ENCODE results near the gene HOXA11.

The HOXA11 gene

DNA sequence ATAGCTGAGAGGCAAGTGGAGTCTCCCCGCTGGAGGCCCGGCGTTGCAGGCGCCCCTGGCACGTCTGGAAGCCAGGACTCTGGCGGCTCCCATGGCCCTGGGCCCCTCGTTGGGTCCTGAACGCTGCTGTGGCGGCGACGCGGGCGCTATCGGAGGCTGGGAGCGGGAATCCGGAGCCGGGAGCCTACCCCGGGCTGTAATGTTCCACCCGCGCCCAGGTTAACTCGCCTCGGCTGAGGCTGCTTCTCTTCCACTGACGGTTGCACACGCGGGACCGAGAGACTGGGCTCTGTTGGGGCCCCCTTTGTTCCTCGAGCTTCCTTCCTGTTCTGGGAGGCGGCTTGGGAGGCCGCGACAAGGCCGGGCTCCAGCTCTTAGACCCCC lies 40.3 kb downstream of the HOXA11 start:
- DNase-seq: no peak

DNA sequence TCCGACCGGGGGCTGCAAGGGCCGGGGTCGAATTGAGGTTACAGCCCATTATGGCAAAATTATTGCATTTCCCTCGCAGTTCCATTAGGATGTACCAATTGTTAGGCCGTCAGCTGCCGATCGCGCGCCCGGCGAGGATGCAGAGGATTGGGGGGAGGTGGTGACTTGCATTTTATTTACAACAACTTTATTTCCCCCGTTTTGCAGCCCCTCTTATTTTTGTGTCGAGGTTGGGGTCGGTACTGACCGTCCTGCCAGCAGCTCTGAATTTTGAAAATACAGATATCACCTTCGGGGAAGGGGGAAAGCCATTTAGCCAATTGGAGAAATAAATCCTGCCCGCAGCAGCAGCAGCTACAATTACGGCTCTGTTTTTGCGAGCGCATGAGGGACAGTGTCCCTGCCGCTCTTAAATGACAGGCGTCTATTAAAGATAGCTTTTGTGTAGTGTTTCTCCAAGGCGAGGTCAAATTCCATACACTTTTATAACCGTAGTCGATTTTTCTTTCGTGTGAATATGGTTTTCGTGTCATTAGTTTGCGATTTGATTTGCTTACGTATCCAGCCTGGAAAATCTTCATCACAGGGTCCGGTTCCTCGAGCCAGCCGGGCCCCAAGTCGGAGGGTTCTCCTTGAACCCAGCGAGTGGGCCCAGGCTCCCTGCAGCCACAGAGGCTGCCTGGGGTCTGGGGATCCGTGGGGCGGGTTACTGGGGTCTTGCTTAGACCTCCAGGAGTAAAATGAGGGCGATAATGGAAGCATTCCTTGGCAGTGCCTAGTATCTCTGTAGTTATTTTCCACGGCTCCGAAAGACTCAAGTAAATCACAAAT lies 40.9 kb downstream of the HOXA11 start:
- no peak for DNase-seq

DNA sequence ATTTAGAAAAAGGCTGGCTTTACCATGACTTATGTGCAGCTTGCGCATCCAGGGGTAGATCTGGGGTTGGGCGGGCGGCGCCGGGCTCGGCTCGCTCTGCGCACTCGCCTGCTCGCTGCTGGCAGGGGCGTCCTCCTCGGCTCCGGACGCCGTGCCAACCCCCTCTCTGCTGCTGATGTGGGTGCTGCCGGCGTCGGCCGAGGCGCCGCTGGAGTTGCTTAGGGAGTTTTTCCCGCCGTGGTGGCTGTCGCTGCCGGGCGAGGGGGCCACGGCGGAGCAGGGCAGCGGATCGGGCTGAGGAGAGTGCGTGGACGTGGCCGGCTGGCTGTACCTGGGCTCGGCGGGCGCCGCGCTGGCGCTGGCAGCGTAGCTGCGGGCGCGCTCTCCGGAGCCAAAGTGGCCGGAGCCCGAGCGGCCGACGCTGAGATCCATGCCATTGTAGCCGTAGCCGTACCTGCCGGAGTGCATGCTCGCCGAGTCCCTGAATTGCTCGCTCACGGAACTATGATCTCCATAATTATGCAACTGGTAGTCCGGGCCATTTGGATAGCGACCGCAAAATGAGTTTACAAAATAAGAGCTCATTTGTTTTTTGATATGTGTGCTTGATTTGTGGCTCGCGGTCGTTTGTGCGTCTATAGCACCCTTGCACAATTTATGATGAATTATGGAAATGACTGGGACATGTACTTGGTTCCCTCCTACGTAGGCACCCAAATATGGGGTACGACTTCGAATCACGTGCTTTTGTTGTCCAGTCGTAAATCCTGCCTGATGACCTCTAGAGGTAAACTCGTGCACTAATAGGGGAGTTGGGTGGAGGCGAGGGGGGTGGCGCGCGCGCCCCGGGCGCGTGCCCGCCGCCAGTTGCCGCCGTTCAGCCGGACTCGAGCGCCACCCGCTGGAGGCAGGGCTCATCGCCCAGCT lies 41.7 kb downstream of the HOXA11 start, which contains the start of gene HOXA5:
Gene HOXA5 (minus strand): TSS at position 659 of the 927 bp plus-strand sequence. CDS start 74 bp downstream, at position 585.
- DNase-seq: no peak

DNA sequence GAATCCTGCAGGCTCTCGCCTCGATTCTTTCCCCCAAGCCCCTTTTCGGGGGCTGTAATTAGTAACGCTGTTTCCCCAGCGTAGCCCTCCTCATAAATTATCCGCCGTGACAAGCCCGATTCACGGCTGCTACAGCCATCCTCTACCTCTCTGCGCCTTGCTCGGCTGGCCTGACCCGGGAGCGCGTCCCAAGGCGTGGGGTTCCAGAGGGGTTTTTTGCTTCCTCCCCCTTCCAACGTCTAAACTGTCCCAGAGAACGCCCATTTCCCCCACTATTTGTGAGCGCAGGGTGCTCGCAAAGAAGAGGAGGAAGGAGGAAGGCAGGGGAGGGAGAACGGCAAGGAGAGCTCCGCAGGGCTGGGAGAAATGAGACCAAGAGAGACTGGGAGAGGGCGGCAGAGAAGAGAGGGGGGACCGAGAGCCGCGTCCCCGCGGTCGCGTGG lies 42.4 kb downstream of the HOXA11 start:
- no peak for DNase-seq

DNA sequence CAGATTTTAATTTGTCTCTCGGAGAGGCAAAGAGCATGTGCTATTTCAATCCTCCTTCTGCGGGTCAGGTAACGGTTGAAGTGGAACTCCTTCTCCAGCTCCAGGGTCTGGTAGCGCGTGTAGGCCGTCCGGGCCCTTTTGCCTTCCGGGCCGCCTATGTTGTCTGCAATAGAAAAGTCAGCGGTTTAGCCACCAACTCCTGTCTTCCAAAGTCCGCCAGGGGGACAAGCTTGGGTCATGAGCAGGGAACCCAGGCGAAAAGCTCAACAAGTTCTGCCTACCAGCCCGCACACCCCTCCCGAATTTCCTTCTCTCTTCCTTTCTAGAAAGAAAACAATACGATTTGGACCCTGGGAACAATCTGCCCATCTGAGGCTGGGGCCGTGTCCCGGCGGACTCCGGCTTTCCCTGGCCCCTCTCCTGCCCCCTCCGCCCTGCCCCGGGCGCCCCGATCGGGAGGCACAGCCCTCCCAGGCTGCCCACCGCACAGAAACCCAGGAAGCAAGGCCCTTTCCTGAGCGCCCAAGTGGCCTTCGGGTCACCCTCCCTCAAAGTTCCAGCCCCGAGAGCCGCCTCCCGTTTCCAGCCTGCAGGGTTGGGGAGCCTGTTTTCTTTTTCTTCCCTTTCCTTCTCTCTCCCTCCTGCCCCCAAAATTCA lies 43.0 kb downstream of the HOXA11 start:
- no peak for DNase-seq

DNA sequence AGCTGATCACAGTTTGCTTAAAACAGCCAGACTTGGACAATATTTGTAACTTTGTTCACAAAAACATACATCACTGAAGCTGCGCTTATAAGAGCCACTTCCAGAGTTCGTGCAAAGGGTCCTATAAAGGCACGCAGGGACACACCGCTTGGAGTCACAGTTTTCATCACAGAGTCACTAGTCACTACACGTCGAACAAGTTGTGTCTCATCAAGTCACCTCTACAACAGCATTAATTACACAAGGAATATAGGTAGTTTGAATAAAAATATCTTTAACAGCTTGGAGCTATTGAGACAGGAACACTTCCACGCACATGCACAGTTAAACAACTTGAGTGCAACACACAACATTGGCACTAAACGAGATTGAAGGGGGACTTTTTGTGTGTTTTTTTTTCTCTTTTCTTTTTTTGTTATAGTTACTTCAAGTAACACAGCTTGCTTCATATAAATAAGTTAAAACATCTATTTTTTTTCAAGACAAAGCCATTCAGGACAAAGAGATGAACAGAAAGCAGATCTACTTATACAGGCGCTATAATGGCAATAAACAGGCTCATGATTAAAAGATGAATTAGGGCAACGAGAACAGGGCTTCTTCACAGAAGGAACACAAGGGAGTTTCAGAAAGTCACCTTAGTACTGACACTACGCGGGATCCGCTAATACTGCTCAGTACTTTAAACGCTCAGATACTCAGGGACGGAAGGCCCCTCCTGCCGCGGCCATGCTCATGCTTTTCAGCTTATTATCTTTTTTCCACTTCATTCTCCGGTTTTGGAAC lies 43.7 kb downstream of the HOXA11 start:
- DNase-seq: no peak

DNA sequence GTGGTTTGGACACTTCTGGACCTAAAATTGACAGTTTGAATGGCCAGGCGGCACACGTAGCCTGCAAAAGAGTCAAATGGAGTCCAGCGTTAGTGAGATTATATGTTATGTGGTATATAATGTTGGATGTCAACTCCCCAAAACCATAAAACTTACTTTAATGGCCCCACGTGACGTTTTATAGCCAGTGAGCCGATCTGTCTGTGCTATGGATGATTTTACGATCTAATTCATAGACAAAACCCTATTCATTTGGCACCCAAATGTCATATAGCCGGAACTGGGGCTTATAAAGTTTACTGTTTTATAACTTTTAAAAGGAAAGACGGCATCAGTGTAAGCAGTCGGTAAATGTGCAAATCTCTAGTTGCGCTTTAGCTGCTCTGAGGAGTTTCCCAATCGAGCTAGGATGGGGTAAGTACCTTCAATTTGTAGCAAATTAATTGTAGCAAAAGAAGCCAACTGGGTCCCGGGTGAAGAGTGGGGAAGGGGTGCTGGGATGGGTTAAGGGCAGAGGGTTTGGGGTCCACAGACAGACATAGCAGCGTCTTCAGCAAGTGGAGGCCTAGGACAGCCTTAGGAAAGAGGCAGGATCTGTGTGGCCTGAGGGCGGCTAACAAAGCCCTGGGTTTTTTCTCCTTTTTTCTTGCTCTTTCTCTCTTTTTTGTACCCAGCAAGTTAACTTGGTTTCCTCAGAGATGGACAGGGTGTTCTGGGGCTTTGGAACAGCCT lies 44.7 kb downstream of the HOXA11 start:
- no peak for DNase-seq

DNA sequence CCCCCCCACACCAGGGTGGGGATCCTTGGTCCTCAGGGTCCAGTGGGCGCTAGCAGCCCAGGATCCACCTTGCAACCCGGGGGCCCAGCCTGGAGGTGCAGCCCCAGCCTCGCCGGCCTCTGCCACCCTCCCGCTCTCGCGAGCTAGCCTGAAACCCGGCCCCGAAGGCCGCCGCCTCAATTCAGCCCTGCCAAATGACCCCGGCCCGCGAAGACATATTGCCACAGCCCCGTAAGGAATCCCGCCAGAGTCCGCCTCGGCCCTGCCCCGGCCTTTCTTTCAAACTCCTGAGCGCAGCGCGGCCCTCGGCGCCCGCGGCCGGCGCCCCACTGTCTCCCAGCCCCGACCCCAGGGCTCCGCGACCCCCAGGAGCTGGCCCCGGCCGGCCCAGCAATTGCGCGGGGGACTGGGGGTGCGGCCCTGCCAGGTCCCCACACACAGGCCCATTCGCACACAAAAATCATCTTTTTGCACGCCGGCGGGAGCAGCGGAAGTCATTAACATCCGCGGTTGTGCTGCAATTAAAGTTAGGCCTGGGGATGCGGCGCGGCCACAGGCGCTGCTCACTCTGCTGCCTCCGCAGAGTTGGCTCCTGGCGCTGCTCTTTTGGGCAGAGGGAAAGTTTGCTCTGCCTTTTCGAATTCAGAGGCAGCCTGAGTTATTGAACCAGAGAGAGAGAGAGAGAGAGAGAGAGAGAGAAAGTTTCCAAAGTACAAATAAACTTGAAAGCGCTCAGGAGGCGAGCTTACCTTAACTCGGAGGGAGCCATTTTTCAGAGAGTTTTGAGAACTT lies 45.5 kb downstream of the HOXA11 start:
- no peak for DNase-seq

DNA sequence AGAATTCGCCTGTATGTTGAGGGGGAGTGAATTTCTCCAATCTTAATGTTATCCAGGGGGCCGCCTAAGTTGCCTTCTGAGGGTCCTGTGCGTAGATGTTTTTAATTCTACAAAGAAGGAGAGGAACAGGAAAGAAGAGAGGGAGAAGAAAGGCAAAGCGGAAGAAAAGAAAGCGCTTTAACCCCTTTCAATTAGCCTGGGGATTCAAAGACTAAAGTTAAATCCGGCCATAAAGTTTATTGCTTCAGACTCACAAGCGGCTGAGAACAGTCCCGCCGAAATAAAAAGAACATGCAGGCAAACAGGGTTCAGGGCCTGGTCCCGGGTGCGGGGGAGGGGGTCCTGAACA lies 46.1 kb downstream of the HOXA11 start:
- no peak for DNase-seq

DNA sequence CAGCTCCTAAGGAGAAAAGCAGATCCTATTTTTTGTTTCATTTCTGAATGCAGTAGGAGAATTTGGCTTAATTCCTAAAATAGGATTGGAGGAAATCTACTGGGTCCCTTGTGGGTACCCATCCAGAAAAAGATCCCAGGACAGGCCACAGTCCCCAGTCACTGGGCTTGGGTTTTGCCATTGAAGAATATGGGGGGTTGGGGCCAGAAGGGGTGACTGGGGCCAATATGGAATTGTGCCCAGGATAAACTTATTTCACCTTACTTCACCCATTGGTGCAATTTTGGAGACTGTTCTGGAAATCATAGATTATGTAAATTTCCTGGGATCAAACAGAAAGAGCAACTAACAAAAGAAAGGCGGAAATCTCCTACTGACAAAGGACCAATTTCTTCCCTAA lies 46.6 kb downstream of the HOXA11 start:
- DNase-seq: no peak

DNA sequence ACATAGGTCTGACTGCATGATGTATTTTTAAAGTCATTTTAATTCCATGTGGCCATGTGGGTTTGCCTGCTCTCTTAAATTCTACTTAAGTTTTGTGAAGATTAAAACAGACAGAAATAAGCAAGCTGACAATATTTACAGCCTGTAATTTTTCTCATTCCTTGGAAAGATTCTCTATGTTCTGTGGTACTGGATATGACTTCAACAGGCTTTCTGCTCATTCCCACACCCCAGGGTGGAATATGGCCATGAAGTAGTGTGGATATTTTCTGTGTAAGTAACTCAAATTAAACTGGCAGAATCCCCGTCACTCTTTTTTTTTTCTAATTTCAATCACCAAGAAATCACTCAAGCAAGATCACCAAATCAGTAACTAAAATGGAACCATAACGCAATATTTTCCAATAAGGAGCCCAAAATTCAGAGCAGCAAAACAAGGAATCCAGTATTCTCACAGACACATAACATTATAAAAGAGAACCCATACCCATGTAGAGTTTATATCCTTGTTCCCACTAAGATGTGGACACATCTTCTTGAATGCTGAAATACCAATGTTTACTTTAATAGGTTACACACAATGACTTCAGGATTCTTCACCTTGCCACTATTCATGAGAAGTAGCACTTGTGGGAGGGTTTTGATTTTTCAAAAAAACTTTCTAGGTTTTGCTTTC lies 47.3 kb downstream of the HOXA11 start:
- DNase-seq: no peak

DNA sequence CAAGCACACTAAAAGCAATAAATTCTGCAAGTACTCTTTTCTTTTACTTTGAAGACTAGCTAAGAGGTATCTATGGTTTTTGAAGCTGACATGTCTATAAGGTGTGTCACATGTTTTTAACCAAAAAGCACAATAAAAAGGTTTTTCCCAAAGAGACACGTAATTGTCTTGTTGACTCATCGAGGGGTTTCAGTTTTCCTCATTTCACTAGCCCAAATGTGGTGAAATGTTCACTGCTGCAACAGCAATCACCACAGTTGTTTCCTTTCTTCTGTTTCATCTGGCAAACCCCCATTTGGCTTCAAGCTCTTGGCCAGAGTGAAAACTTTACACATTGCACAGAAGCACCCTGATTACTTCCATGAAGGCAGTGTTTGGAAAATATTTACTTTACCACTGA lies 50.6 kb downstream of the HOXA11 start:
- DNase-seq: no peak

DNA sequence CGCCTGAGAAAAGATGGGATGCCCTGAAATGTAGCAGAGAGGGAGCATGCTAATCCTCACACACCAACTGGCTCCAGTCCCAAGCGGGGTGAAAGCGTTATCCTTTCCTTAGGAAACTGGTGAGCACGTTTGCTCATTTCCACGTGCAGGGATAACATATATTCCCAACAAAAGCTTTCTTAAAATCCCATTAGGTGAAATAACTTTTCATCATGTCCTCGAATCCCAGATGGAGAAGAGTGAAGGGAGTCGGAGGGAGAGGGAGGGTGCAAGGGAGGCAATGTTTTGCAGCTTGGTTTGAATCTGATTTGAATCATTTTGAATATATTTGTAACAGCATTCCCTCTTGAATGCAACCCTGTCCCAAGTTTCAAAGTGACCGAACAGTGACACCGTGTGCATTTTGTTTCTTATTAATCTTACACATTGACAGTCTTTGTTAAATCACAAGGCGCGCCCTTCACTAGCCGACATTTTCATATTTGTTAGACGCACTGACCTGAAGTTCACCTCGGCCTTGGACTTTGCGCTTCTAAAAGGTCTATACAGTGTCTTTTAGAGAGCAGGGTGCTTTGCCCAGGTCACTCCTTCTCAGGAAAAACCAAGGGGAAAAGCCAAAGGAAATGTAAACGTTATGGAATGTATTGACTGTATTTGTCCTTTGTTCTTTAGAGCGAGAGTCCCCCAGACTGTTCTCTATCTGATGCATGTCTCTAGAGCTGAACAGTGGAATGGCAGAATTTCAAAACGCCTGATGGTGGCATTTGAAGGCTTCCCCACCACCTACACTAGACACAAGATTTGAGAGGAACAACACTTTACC lies 51.4 kb downstream of the HOXA11 start:
- DNase-seq: no peak

DNA sequence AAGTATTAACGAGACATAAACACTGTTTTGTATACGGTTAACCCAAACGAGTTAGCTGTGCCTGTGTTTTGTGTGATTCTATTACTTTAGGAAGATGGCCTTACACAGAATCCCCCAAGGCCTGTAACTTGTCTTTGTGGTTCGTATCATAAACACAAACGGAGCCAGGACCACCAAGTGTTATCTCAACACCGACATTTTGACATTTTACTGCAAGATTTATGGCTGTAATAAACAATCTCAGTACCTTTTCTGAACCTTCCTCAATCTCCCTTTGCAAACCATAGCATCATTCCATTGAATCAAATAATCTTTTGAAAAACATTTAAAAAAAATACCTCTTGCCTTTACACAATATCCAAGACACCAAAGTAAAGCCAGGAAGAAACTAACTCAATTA lies 52.1 kb downstream of the HOXA11 start:
- DNase-seq: no peak

DNA sequence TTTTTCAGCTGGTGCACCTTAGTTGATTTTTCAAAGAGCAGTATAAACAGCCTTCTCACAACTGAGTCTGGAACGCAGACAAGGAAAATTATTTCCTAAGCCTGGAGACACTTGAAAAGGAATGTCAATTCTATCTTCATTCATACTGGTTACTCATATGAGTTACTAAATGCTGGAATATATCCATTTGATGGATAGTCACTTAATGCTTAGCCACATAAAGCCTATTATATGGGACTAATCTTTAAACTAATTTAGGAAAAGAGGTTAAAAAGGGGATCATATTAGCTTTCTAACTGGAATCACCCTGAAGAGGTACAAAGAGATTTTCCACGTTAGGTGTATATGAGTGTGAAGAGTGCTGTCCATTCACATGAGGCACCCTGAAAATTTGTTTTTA lies 52.8 kb downstream of the HOXA11 start:
- DNase-seq: no peak

DNA sequence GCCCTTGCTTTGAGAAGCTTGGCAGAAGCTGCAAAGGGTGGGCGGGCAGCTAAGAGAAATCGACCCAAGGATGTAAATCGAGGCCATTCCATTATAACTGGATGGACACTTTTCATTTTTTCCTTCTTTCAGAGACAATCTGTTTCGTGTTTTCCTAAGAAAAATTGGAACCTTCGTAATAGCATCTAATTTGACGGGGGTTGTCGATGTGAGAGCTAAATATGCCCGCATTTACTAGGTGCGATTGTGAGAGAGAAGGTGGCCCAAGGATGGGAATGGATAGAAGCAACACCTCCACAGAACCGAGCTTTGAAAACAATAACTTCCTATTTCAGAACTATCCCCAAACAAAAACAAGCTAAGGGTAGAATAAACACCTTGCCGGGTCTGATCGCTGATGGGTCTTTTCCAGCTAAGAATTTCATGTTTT lies 53.6 kb downstream of the HOXA11 start:
- no peak for DNase-seq
